Measurements from ENCODE around the gene VSX1.

DNA sequence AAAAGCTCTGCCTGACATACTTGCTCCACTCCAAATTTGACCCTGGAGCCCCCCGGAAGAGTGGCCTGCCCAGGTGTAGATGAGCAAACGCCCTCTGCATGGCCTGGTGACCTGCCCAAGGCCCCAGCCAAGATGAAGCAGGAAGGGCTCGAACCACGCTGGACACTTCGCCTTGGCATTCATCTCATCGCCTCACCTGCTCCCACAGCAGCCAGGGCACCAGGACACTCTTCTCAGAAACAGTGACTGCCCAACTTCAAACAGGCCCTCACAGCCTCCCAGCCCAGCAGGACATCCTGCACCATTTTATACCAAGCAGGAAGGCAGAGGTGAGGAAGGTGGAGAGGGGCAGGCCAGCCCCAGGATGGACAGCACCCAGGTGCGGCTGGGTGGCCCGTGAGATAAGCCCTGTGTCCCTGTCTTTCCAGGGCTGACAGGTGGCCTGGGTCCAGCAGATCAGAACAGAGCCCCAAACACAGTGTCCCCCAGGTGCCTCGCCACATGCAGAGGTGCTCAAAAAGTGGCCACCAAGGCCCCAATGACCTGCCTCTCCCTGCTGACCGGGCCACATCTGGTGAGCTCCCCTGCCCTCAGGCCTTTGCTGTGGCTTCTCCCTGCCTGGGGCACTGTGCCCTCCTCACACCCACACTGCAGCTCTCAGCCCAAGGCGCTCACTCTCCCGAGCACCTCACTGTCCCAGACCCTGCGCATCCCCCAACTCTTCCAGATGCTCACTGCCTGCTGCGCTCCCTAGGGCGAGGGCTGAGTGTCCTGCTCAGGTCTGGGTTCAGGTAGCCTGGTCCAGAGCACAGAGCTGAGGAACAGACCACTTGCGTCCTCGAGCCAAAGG lies 31.2 kb downstream of the VSX1 start:
- TF ChIP-seq, protein P1, sequence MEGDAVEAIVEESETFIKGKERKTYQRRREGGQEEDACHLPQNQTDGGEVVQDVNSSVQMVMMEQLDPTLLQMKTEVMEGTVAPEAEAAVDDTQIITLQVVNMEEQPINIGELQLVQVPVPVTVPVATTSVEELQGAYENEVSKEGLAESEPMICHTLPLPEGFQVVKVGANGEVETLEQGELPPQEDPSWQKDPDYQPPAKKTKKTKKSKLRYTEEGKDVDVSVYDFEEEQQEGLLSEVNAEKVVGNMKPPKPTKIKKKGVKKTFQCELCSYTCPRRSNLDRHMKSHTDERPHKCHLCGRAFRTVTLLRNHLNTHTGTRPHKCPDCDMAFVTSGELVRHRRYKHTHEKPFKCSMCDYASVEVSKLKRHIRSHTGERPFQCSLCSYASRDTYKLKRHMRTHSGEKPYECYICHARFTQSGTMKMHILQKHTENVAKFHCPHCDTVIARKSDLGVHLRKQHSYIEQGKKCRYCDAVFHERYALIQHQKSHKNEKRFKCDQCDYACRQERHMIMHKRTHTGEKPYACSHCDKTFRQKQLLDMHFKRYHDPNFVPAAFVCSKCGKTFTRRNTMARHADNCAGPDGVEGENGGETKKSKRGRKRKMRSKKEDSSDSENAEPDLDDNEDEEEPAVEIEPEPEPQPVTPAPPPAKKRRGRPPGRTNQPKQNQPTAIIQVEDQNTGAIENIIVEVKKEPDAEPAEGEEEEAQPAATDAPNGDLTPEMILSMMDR (conservative IDR thresholded peaks at IDR 0.05 in 1 of 2, IDR thresholded peaks at IDR 0.05 in 1 of 2; ENCODE audit: low read depth in 1 of 2, low read length in 2 of 2), result no peak
- TF ChIP-seq EZH2 (IDR thresholded peaks at IDR 0.05; ENCODE audit: low read length, missing control alignments), result no peak
